Lung (tissue), 12 donors: ENCODE results near the gene SIRPB1. TPM values are rescaled to one million over a fixed set of nuclear protein-coding genes. Genes with fewer than 3 reads are reported as not detected.

Experiments used
- ATAC-seq: fragments of 200-7000 bp; cut with Tn5 transposase; one replicate; pipeline ENCODE4 v1.9.1; 2020; ENCODE audit warnings: moderate number of reproducible peaks; ENCODE audit not compliant: insufficient read depth, low FRiP score
- DNase-seq, 3 donors: peaks; one replicate each; pipeline ENCODE4 v3.0.0-alpha.2; 2013 to 2017
- H3K27ac ChIP-seq, 2 donors: one replicate each; pipeline ENCODE4 v1.5.1; 2013; ENCODE audit warnings: mild to moderate bottlenecking in 2 of 2, moderate library complexity in 2 of 2, control low read depth in 1 of 2, inconsistent platforms in 1 of 2, low read depth in 1 of 2, low read length in 1 of 2
- H3K27me3 ChIP-seq, 3 donors: one replicate each; pipeline ENCODE4 v1.5.1; 2013; ENCODE audit warnings: low read length in 2 of 3; ENCODE audit not compliant: control insufficient read depth in 3 of 3, insufficient read depth in 3 of 3
- H3K36me3 ChIP-seq, 4 donors: one replicate each; pipeline ENCODE4 v1.5.1; 2013; ENCODE audit warnings: low read length in 4 of 4, mild to moderate bottlenecking in 1 of 4, moderate library complexity in 1 of 4; ENCODE audit not compliant: control insufficient read depth in 4 of 4, insufficient read depth in 4 of 4
- H3K4me1 ChIP-seq, 5 donors: one replicate each; pipeline ENCODE4 v1.5.1; 2013; ENCODE audit warnings: low read length in 5 of 5, mild to moderate bottlenecking in 2 of 5, moderate library complexity in 1 of 5; ENCODE audit not compliant: control insufficient read depth in 5 of 5, insufficient read depth in 5 of 5
- H3K4me3 ChIP-seq: one replicate; pipeline ENCODE4 v1.5.1; 2013; ENCODE audit warnings: mild to moderate bottlenecking, control low read depth, moderate library complexity
- H3K9ac ChIP-seq, 2 donors: one replicate each; pipeline ENCODE4 v1.5.1; 2013; ENCODE audit warnings: low read length in 2 of 2, control low read depth in 1 of 2; ENCODE audit not compliant: insufficient read depth in 1 of 2
- H3K9me3 ChIP-seq, 4 donors: one replicate each; pipeline ENCODE4 v1.5.1; 2013; ENCODE audit warnings: low read length in 3 of 4, mild to moderate bottlenecking in 1 of 4, moderate library complexity in 1 of 4; ENCODE audit not compliant: control insufficient read depth in 4 of 4, insufficient read depth in 3 of 4
- WGBS, 2 donors: extraction: QIAGEN DNeasy Blood & Tissue Kit; methylation state at CpG; one replicate each; pipeline ENCODE4 v1.1.7; 2013; 5-methylcytosine and 5-hydroxymethylcytosine counted together
- polyA plus RNA-seq, 2 donors: library from polyadenylated mRNA; stranded (reverse); fragments of 200-250 nt; gene quantifications; one replicate each; pipeline ENCODE4 v1.2.1, GENCODE V29; 2013
- total RNA-seq, 2 donors: library from RNA; depleted of rRNA in 1 of 2; stranded (reverse); fragments of >200 nt in 1 of 2; gene quantifications; one replicate each; pipeline ENCODE4 v1.2.1, GENCODE V29; 2014 to 2021
- TF ChIP-seq, protein P1 (sequence below): IDR thresholded peaks from 2 replicates; pipeline ENCODE4 v1.5.1; 2012; ENCODE audit warnings: mild to moderate bottlenecking; ENCODE audit errors: control extremely low read depth, extremely low read depth
- donor health status: control.
- donor health status: control.
- donor health status: Bipolar disorder and iron deficiency.
- donor health status: healthy.
- donor health status: DM: yes; HTN: yes; CAD: no.

The SIRPB1 gene
- total and polyA plus RNA-seq, 4 donors = 1.2 to 45.6 (median 13.9) TPM

GRCh38 chr20:1656844-1657243 is 37.0 kb upstream of the SIRPB1 start:
- H3K36me3 ChIP-seq = no peaks in the 10 kb centered on the region
- H3K4me3 ChIP-seq = no peak overlapping the region
- no peak overlapping the region for H3K9ac ChIP-seq
- WGBS, 2 donors = 87 to 92% methylated on average over 5 of the region's 5 CpGs
- H3K4me1 ChIP-seq = peaks cover 0 to 1% (median 0%) of the 10 kb centered on the region in 5 donors
- ATAC-seq = no peak
- no peak overlapping the region for H3K27ac ChIP-seq
- TF ChIP-seq, protein P1, sequence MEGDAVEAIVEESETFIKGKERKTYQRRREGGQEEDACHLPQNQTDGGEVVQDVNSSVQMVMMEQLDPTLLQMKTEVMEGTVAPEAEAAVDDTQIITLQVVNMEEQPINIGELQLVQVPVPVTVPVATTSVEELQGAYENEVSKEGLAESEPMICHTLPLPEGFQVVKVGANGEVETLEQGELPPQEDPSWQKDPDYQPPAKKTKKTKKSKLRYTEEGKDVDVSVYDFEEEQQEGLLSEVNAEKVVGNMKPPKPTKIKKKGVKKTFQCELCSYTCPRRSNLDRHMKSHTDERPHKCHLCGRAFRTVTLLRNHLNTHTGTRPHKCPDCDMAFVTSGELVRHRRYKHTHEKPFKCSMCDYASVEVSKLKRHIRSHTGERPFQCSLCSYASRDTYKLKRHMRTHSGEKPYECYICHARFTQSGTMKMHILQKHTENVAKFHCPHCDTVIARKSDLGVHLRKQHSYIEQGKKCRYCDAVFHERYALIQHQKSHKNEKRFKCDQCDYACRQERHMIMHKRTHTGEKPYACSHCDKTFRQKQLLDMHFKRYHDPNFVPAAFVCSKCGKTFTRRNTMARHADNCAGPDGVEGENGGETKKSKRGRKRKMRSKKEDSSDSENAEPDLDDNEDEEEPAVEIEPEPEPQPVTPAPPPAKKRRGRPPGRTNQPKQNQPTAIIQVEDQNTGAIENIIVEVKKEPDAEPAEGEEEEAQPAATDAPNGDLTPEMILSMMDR = no peak
- no peak for DNase-seq
- peaks cover 0 to 6% (median 0%) of the 10 kb centered on the region in 3 donors for H3K27me3 ChIP-seq
- H3K9me3 ChIP-seq = peaks cover 0 to 4% (median 0%) of the 10 kb centered on the region in 4 donors

DNA sequence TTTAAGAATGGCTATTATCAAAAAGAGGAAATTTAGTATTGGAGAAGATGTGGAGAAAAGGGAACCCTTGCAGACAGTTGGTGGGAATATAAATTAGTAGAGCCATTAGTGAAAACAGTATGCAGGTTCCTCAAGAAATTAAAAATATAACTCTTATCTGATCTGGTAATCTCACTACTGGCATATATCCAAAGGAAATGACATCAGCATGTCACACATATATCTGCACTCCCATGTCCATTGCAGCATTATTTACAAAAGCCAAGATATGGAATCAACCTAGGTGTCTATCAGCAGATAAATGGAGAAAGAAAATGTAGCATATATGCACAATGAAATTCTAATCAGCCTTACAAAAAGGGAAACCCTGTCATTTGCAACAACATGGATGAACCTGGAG is 35.2 kb upstream of the SIRPB1 start:
- Histone ChIP-seq H3K27ac (no peak overlapping the region), H3K9ac (no peak overlapping the region), H3K36me3 (no peaks in the 10 kb centered on the region), H3K9me3 (peaks cover 0 to 4% (median 0%) of the 10 kb centered on the region in 4 donors), H3K4me1 (peaks cover 0 to 1% (median 0%) of the 10 kb centered on the region in 5 donors), H3K4me3 (no peak overlapping the region), H3K27me3 (peaks cover 0 to 4% (median 0%) of the 10 kb centered on the region in 3 donors)
- TF ChIP-seq, protein P1 = no peak
- ATAC-seq (no peak), DNase-seq (no peak)

- 69 to 87% methylated on average over 3 of the region's 3 CpGs for WGBS, 2 donors
- TF ChIP-seq, protein P1 = no peak
- Histone ChIP-seq H3K27me3 (no peaks in the 10 kb centered on the region), H3K4me1 (peaks cover 0 to 1% (median 0%) of the 10 kb centered on the region in 5 donors), H3K9me3 (peaks cover 0 to 4% (median 0%) of the 10 kb centered on the region in 4 donors), H3K9ac (no peak overlapping the region), H3K4me3 (no peak overlapping the region), H3K36me3 (no peaks in the 10 kb centered on the region), H3K27ac (no peak overlapping the region)
- DNase-seq (no peak), ATAC-seq (no peak)
Observed at GRCh38 chr20:1652960-1653359, 33.2 kb upstream of the SIRPB1 start.

DNA sequence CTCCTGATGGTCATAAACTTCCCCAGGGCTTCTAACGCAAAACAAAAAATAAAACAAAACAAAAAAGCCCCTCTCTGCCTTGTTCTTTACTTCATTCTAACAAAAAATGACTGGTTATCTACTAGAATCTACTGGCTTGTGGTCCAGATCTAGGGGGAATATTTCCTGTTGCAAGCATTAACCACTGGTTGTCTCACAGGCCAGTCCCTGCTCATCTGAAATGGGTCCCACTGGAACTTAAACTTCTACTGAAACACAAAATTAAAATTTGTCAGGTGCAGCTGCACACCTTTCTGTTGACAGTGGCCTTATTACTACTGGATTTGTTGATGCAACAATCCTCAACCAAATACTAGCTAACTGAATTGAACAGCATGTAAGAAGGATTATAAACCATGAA is 32.3 kb upstream of the SIRPB1 start:
- ATAC-seq (no peak), DNase-seq (no peak)
- peaks cover 0 to 1% (median 0%) of the 10 kb centered on the region in 5 donors for H3K4me1 ChIP-seq
- no peak overlapping the region for H3K27ac ChIP-seq
- H3K27me3 ChIP-seq = no peaks in the 10 kb centered on the region
- 59 to 64% methylated on average over 1 of the region's 1 CpG for WGBS, 2 donors
- no peak overlapping the region for H3K9ac ChIP-seq
- H3K4me3 ChIP-seq = no peak overlapping the region
- H3K36me3 ChIP-seq = no peaks in the 10 kb centered on the region
- TF ChIP-seq, protein P1 = no peak
- H3K9me3 ChIP-seq = peaks cover 0 to 1% (median 0%) of the 10 kb centered on the region in 4 donors
